Measurements from ENCODE around the gene C11orf68. TPM values are rescaled to one million over a fixed set of nuclear protein-coding genes. Genes with fewer than 3 reads are reported as not detected.

The C11orf68 gene
- total and polyA plus RNA-seq, 7 donors, result 52.8 to 98.7 (median 60.7) TPM

DNA sequence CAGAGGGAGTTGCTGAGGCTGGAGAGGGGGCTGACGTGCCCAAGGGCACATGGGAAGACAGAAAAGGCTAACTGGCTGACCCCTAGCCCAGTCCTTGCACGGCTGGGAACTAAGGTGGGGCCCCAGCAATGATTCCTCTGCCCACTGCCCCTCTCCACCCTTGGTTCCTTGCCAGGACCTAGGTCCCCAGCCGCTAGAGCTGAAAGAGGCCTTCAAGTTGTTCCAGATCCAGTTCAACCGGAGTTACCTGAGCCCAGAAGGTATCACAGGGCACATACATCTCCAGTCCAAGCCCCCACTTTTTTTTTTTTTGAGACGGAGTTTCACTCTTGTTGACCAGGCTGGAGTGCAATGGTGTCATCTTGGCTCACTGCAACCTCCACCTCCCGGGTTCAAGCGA lies 38.8 kb downstream of the C11orf68 start:
- no peaks in the 10 kb centered on the region for H3K27me3 ChIP-seq (ENCODE audit: insufficient read depth in 3 of 3, low read length in 2 of 3)
- H3K27ac ChIP-seq, result no peak overlapping the region
- WGBS, 3 donors, result 59 to 72% (median 67%) methylated on average over 7 of the region's 7 CpGs
- H3K4me3 ChIP-seq, result no peak overlapping the region
- DNase-seq (no peak), ATAC-seq (no peak)
- intact Hi-C loops (cut with DNase I), result no loop called here
- H3K9me3 ChIP-seq, result no peaks in the 10 kb centered on the region
- TF ChIP-seq CTCF (IDR thresholded peaks at IDR 0.05), result no peak
- H3K36me3 ChIP-seq (ENCODE audit: insufficient read depth in 1 of 2, low read depth in 1 of 2), result peaks cover 9 to 28% of the 10 kb centered on the region in 2 donors
- no peaks in the 10 kb centered on the region for H3K4me1 ChIP-seq

GRCh38 chr11:65879617-65880016 lies 39.2 kb downstream of the C11orf68 start, which contains the start of gene CTSW:
Gene CTSW, plus strand, starts transcription at chr11:65879837. Its CDS starts 18 bp downstream, at chr11:65879855.
- ATAC-seq, result no peak

DNA sequence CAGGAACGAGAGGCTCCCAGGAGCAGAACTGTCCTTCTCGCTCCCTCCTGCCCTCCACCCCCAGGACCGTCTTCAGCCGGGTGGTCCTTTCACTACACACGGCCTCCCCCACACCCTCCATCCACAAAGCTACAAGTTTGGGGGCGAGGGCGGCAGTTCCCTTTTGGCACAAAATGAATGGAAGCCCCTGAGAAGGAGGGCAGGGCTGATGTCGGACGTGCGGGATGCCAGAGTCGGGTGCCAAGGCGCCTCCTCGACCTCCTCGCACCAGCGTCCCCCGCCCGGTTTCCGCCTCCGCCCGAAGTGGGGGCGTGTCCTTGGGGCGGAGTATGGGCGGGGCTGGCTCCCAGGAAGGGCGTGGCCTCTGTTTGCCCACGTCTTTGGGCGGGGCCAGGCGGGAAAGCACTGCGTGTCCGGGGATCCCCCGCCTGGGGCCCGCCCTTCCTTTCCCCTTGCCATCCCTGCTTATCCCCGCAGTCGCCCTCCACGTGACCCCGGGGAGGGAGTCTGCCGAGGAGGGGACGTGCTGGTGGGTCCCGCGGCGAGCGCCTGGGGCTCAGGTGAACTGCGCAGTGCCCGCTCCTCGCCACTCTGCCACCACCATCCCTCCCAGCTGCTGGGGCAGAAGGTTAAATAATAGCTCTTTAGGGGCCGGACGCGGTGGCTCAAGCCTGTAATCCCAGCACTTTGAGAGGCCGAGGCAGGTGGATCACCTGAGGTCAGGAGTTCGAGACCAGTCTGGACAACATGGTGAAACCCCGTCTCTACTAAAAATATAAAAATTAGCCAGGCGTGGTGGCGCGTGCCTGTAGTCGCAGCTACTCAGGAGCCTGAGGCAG lies 45.3 kb downstream of the C11orf68 start:
- ATAC-seq, result peak; percentile 95 to 97 (median 96)
- DNase-seq, result peak; percentile 95 to 97
- 6 to 9% (median 9%) methylated on average over 42 to 54 of the region's 54 CpGs for WGBS, 3 donors
- Histone ChIP-seq H3K27me3 (ENCODE audit: insufficient read depth in 3 of 3, low read length in 2 of 3) (no peaks in the 10 kb centered on the region), H3K4me1 (peaks cover 12% of the 10 kb centered on the region), H3K27ac (peak overlapping the region; percentile 81), H3K36me3 (ENCODE audit: insufficient read depth in 1 of 2, low read depth in 1 of 2) (peaks cover 0 to 22% of the 10 kb centered on the region in 2 donors), H3K4me3 (peak overlapping the region; percentile 75), H3K9me3 (no peaks in the 10 kb centered on the region)
- no peak for TF ChIP-seq CTCF (IDR thresholded peaks at IDR 0.05)
- intact Hi-C loops (cut with DNase I), result no loop called here

More at GRCh38 chr11:65879617-65880016, 39.2 kb downstream of the C11orf68 start, which contains the start of gene CTSW:
- Histone ChIP-seq H3K27ac (no peak within 1 kb of the TSS), H3K9me3 (no peaks in the 10 kb centered on the region), H3K4me1 (no peaks in the 10 kb centered on the region), H3K36me3 (ENCODE audit: insufficient read depth in 1 of 2, low read depth in 1 of 2) (peaks cover 9 to 25% of the 10 kb centered on the region in 2 donors), H3K27me3 (ENCODE audit: insufficient read depth in 3 of 3, low read length in 2 of 3) (no peaks in the 10 kb centered on the region), H3K4me3 (no peak within 1 kb of the TSS)
- no peak for TF ChIP-seq CTCF (IDR thresholded peaks at IDR 0.05)
- WGBS, 3 donors, result 39 to 57% (median 52%) methylated on average over 7 of the region's 7 CpGs
- DNase-seq, result no peak
- intact Hi-C loops (cut with DNase I), result no loop called here

GRCh38 chr11:65872586-65873317 lies 46.1 kb downstream of the C11orf68 start, which contains the start of gene EFEMP2:
Gene EFEMP2, minus strand, starts transcription at chr11:65872800. Its CDS starts 446 bp downstream, at chr11:65872354.
- peaks cover 12% of the 10 kb centered on the region for H3K4me1 ChIP-seq
- intact Hi-C loops (cut with DNase I), result no loop called here
- WGBS, 3 donors, result 1 to 2% (median 1%) methylated on average over 20 to 69 of the region's 69 CpGs
- DNase-seq, result peak; percentile 55 to 72
- peaks cover 0 to 29% of the 10 kb centered on the region in 2 donors for H3K36me3 ChIP-seq (ENCODE audit: insufficient read depth in 1 of 2, low read depth in 1 of 2)
- no peak for TF ChIP-seq CTCF (IDR thresholded peaks at IDR 0.05)
- no peaks in the 10 kb centered on the region for H3K9me3 ChIP-seq
- ATAC-seq, result peak; percentile 4 to 25 (median 12)
- H3K27me3 ChIP-seq (ENCODE audit: insufficient read depth in 3 of 3, low read length in 2 of 3), result no peaks in the 10 kb centered on the region
- peak within 1 kb of the TSS; percentile 75 for H3K4me3 ChIP-seq
- peak within 1 kb of the TSS; percentile 81 for H3K27ac ChIP-seq
